ENCODE measurements around the gene PNPLA7. TPM values are rescaled to one million over a fixed set of nuclear protein-coding genes. Genes with fewer than 3 reads are reported as not detected.
"Not testable (repeated sequence)": the region's sequence is repeated elsewhere in the genome, so short reads cannot be mapped to it uniquely, and the experiment has no call there.

PNPLA7 gene
- total RNA-seq, 4 donors from 2014 or later, result 10.1 to 23.6 (median 11.6) TPM

DNA sequence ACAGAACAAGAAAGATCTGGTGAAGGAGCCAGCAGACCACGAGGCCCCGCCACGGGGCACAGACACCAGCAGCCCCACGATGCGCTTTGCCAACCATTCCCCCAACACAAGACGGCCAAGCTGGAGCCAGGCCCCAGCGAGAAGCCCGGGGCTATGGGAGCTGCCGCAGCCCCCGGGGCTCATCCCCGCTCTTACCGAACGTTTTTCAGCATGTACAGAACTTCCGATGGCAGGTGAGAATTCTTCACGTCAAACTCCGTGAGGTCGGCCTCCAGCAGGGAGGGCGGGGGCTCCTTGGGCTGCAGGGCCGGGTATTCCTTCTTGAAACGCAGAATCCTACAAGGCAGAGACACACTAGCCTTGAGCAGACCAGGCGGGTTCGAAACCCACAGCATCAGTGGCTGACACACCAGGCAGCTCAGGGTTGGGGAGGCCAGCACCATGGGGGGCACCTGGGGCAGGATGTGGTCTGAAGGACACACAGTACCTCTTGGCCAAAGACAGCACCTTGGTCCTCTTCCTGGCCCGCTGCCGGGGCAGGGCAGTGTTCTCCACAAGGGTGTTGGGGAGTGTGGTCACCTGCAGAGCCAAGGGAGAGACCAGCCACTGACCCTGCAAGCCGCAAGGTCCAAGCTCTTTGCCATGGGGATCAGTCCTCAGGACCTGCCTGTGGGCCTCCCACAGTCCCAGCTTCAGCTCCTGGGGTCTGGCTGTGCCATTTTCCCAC, 6.8 kb downstream of the PNPLA7 start:
- peaks cover 9 to 10% of the 10 kb centered on the region in 2 donors for H3K4me1 ChIP-seq
- peaks cover 0 to 4% of the 10 kb centered on the region in 2 donors for H3K36me3 ChIP-seq
- no peaks in the 10 kb centered on the region for H3K9me3 ChIP-seq
- intact Hi-C loops (cut with DNase I), result no loop called here
- no peak overlapping the region for H3K4me3 ChIP-seq (replicated peaks in 1 of 3)
- H3K27ac ChIP-seq, result no peak overlapping the region
- no peak for DNase-seq
- 93 to 94% methylated on average over 10 to 16 of the region's 25 CpGs for WGBS, 2 donors
- TF ChIP-seq POLR2A (IDR thresholded peaks at IDR 0.05), result no peak
- TF ChIP-seq, protein P1, sequence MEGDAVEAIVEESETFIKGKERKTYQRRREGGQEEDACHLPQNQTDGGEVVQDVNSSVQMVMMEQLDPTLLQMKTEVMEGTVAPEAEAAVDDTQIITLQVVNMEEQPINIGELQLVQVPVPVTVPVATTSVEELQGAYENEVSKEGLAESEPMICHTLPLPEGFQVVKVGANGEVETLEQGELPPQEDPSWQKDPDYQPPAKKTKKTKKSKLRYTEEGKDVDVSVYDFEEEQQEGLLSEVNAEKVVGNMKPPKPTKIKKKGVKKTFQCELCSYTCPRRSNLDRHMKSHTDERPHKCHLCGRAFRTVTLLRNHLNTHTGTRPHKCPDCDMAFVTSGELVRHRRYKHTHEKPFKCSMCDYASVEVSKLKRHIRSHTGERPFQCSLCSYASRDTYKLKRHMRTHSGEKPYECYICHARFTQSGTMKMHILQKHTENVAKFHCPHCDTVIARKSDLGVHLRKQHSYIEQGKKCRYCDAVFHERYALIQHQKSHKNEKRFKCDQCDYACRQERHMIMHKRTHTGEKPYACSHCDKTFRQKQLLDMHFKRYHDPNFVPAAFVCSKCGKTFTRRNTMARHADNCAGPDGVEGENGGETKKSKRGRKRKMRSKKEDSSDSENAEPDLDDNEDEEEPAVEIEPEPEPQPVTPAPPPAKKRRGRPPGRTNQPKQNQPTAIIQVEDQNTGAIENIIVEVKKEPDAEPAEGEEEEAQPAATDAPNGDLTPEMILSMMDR (IDR thresholded peaks at IDR 0.05), result no peak
- no peaks in the 10 kb centered on the region for H3K27me3 ChIP-seq

DNA sequence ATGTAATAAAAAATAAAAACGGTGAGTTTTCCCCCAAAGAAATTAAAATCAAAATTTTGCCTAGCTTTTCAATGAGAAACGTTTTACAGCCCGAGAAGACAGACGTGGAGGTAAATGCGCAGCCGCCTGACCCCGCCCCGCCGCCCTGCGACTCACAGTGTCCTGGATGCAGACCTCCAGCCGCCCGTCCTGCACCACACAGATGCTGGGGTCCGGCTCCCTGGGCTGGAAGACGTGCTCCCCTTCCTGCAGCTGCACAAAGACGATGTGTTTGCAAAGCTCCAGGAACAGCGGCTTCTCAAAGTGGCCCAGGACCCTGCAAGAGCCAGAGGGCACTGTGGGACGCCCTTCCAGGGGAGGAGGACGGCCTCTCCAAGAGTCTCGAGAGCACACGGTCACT, 7.7 kb downstream of the PNPLA7 start:
- H3K4me3 ChIP-seq (replicated peaks in 1 of 3), result no peak overlapping the region
- DNase-seq, result no peak
- no peak overlapping the region for H3K27ac ChIP-seq
- H3K36me3 ChIP-seq, result peaks cover 0 to 4% of the 10 kb centered on the region in 2 donors
- H3K4me1 ChIP-seq, result peaks cover 0 to under 1% of the 10 kb centered on the region in 2 donors
- intact Hi-C loops (cut with DNase I), result no loop called here
- WGBS, 2 donors, result 89 to 96% methylated on average over 15 to 20 of the region's 20 CpGs
- TF ChIP-seq, protein P1 (IDR thresholded peaks at IDR 0.05), result no peak
- no peak for TF ChIP-seq POLR2A (IDR thresholded peaks at IDR 0.05)
- H3K9me3 ChIP-seq, result no peaks in the 10 kb centered on the region
- no peaks in the 10 kb centered on the region for H3K27me3 ChIP-seq

DNA sequence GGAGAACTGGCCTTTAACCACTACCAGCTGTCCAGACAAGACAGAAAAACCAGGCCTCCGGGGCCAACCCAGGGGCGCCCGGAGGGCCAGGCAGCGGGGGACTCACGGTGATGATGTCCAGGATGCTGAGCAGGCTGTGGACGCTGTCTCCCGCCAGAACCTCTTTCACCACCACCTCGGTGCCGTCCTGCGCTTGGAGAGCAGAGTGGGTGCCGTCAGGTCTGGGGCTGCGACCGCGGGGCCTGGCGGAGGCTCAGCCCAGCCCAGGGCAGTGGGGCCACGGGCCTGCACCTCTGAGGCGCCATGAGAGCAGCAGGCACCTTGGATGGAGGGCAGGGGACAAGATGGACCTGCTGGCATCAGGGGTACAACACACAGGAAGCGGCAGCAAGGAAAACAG, 9.7 kb downstream of the PNPLA7 start:
- Histone ChIP-seq H3K27ac (no peak overlapping the region), H3K36me3 (peaks cover 0 to 4% of the 10 kb centered on the region in 2 donors), H3K4me3 (replicated peaks in 1 of 3) (no peak overlapping the region), H3K4me1 (no peaks in the 10 kb centered on the region), H3K27me3 (no peaks in the 10 kb centered on the region), H3K9me3 (no peaks in the 10 kb centered on the region)
- 91 to 97% methylated on average over 17 of the region's 18 CpGs for WGBS, 2 donors
- DNase-seq, result no peak
- intact Hi-C loops (cut with DNase I), result no loop called here
- TF ChIP-seq, protein P1 (IDR thresholded peaks at IDR 0.05), result no peak
- no peak for TF ChIP-seq POLR2A (IDR thresholded peaks at IDR 0.05)

DNA sequence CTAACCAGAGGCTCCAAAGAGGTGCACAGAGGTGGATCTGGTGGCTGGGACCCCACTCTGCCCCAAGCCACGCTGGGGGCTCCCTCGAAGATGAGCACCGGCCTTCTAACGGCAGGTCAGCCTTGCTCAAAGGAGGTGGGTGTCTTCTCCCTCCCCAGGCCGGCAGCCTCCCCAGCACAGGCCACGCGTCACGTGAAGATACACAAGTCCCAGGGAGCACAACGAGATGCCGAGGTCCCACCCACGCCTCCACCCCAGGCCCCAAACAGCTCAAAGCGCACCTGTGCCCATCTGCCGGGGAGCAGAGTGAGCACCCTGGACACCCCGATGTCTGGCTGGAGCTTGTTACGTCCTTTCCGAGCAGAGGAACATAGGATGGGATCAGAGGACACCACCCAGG, 12.1 kb downstream of the PNPLA7 start:
- 95 to 98% methylated on average over 13 of the region's 16 CpGs for WGBS, 2 donors
- intact Hi-C loops (cut with DNase I), result no loop called here

DNA sequence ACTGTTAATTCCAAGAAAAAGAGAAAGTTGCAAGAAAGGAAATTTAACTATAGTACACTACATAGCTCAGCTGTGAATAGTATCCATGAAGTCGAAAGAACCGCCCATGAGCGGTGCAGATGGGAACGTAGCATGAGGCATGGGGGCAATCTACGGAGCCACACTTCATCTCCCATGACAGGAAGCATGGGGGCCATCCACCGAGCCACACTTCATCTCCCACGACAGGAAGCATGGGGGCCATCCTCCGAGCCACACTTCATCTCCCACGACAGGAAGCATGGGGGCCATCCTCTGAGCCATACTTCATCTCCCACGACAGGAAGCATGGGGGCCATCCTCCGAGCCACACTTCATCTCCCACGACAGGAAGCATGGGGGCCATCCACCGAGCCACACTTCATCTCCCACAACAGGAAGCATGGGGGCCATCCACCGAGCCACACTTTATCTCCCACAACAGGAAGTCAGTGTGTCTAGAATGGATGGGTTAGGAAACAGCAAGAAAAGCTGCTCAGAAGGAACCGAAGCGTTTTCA, 13.5 kb downstream of the PNPLA7 start:
- H3K27ac ChIP-seq; H3K36me3 ChIP-seq; H3K27me3 ChIP-seq; intact Hi-C loops (cut with DNase I); DNase-seq; H3K4me3 ChIP-seq (replicated peaks in 1 of 3); H3K9me3 ChIP-seq: not testable (repeated sequence)
- WGBS, 2 donors, result 80 to 83% methylated on average over 16 of the region's 16 CpGs
- peaks cover 0 to 10% of the 10 kb centered on the region in 2 donors for H3K4me1 ChIP-seq

More for the DNA sequence above, 12.1 kb downstream of the PNPLA7 start:
- no peaks in the 10 kb centered on the region for H3K9me3 ChIP-seq
- H3K27me3 ChIP-seq, result no peaks in the 10 kb centered on the region
- peaks cover 0 to 4% of the 10 kb centered on the region in 2 donors for H3K36me3 ChIP-seq
- peaks cover 0 to 10% of the 10 kb centered on the region in 2 donors for H3K4me1 ChIP-seq
- no peak overlapping the region for H3K27ac ChIP-seq
- H3K4me3 ChIP-seq (replicated peaks in 1 of 3), result no peak overlapping the region
- no peak for DNase-seq
- TF ChIP-seq POLR2A (IDR thresholded peaks at IDR 0.05), result no peak
- TF ChIP-seq, protein P1 (IDR thresholded peaks at IDR 0.05), result no peak

Measured in thyroid gland (tissue), 4 donors.